Hippocampal formation (tissue), 2 donors: ENCODE results near the gene SLC26A2.

ENCODE experiments used
- DNase-seq, 2 donors: peaks; one replicate each; lab custom pipeline; 2025; lab: John Stamatoyannopoulos, UW

SLC26A2 gene

DNA sequence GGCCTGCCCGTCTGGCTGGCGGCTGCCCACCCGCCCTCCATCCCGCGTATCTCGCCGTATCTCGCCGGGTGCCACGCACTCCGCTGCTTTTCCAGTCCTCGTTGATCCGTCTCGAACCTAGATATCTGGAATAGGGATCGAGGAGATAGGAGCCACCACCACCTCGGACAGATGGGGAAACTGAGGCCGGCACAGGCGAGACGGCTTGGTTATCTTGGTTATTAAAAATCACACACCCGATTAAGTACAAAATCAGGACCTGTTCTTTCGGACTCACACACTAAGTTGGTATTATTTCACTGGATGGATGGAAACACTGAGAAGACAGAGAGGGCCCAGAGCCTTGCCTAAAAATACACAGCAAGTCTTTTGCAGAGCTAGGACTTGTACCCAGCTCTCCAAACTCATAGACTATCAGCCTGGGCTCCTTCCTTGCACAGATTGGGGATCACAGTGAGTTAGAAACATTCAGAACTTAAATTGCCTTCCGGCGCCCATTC, 678 bp downstream of the SLC26A2 start:
- DNase-seq: no peak

DNA sequence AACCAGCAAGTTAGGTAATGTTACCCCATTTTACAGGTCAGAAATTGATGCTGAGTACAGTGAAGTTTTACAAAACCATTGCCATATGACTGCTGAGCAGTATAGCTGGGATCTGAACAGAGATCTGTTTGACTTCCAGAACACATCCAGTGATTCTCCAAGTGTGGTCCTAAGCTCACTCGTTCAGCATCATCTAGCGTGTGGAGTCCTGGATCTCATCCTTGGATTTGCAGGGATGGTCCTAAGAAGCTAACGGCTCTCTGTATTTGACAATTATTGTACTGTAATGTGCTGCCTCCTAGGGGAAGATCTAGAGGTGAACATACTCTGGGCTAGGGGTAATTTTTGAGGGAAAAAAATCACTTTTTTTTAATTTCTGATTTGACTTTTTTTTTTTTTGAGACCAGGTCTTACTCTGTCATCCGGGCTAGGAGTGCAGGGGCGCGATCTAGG, 1.4 kb downstream of the SLC26A2 start:
- DNase-seq: peak in 1 of 2 donors; percentile 40

DNA sequence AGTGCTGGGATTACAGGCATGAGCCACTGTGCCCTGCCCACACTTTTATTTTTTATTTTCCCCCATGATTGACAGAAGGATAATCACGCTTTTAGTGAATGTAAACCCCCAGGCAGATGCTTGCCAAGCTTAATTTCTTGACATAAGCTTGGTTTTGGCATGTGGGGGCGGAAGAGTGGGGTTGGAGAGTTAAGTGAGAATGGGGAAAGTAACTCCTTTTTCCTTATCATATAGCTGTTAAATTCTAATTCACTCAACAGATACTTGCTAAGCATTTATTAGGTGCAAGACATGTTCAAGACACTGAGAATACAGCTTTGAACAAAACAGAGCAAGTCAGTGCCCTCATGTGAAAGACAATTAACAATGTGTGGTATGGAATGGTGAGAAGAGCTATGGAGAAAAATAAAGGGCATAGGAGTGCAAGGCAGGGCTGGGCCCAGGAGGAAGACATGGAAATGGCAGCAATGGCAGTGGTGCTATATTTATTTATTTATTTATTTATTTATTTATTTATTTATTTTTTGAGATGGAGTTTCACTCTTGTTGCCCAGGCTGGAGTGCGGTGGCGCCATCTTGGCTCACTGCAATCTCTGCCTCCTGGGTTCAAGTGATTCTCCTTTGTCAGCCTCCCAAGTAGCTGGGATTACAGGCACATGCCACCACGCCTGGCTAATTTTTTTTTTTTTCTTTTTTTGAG, 2.2 kb downstream of the SLC26A2 start:
- DNase-seq: no peak

DNA sequence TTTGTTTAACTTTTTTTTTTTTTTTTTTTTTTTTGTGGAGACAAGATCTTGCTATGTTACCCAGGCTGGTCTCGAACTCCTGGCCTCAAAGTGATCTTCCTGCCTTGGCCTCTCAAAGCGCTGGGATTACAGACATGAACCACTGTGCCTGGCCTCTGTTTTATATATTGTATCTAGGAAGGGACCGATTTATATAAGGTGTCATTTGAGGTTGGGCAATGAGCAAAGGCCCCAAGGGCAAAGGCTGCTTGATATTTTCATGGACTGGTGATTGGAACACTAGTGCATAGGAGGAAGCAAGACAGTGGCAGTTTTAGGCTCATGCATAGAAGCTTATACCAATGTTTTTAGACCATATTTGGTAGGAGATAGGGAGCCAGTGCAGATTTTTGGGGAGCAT, 3.2 kb downstream of the SLC26A2 start:
- no peak for DNase-seq

DNA sequence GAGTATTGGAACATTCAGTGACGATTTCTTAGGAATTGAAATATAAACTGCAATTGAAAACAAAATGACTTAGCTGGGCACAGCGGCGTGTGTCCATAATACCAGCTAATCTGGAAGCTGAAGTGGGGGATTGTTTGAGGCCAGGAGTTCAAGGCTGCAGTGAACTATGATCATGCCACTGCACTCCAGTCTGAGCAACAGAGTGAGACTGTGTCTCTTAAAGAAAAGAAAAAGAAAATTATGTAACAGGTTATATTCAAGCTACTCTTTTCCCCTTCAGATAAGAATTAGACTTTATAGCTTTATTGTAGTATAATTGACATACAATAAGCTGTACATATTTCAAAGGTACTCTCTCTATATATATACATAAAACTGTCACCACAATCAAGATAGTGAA, 6.4 kb downstream of the SLC26A2 start:
- no peak for DNase-seq

DNA sequence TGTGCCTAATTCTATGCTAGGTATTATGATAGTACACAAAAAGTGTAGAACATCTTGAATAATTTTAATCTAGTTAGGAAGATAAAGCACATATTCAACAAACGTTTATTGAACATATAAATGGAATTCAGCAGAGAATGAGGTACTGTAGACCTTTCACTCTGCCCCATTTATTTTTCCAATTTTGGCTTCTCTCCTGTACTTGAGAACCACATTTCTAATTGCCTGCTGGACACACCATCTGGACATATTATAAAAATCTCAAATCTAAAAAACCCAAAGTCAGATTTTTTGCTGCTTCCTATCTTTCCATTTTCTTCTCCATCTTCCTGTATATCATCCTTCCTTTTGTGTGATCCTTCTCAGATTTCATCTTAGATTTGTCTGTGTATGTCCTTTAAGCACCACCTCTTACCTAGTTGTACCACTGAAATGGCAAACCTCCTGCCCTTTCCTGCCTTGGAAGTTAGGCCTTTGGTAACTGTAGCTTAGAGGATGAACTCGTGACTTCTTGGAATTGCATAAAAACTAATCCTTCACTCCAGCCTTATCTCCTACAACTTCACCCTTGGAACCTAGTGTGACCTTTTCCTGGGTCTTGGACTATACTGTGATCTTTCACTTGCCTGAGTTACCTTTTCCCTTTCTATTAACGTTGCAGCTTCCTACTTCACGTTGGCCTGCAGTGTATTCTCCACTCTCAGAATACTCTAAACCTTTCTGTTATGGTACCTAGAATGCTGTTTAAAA, 8.8 kb downstream of the SLC26A2 start:
- no peak for DNase-seq

DNA sequence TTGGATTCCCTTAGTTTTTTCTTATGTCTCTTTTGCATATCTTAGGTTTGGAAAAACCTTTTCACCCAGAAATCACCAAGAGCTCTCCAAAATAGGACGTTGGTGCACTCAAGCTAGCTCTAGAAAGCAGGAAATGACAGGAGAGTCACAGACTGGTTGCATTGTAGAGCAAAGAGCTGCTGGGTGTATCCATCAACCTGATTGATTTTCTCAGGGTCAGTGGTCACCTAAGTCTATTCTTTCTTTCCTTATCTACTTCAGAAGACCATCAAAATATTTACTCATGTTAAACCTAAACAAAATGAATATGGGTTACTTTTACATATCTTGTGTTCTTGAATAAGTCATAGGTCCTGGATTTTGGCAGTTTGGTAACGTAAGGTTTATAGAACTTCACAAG, 14.9 kb downstream of the SLC26A2 start:
- DNase-seq: no peak

DNA sequence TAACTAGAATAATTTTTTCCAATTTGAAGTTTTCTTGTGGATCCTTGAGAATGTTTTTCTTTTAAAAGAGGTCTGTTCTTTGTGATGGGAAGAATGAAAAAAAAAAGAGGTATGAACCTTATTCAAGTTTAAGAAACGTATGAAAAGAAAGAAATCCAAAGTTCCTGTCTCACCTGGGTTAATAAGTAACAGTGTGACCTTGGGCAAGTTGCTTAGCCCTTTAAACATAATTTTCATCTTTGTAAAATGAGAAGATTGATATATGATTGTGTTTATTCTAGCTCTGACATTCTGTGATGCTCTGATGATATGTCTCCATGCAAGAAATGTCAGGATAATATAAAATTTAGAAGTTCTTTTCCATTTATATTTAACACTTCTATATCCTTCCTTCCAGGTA, 19.3 kb downstream of the SLC26A2 start:
- DNase-seq: no peak

DNA sequence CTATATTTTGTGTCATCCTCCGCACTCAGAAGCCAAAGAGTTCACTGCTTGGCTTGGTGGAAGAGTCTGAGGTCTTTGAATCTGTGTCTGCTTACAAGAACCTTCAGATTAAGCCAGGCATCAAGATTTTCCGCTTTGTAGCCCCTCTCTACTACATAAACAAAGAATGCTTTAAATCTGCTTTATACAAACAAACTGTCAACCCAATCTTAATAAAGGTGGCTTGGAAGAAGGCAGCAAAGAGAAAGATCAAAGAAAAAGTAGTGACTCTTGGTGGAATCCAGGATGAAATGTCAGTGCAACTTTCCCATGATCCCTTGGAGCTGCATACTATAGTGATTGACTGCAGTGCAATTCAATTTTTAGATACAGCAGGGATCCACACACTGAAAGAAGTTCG, 20.6 kb downstream of the SLC26A2 start:
- DNase-seq: no peak

DNA sequence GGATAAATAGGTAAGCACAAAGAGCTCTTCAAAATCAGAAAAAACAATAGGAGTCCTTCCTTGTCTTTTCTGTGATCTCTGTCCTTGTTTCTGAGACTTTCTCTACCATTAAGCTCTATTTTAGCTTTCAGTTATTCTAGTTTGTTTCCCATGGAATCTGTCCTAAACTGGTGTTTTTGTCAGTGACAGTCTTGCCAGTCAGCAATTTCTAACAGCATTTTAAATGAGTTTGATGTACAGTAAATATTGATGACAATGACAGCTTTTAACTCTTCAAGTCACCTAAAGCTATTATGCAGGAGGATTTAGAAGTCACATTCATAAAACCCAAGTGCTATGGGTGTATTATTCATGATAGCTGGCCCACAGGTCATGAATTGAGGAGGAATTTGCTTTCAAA, 21.9 kb downstream of the SLC26A2 start:
- no peak for DNase-seq

DNA sequence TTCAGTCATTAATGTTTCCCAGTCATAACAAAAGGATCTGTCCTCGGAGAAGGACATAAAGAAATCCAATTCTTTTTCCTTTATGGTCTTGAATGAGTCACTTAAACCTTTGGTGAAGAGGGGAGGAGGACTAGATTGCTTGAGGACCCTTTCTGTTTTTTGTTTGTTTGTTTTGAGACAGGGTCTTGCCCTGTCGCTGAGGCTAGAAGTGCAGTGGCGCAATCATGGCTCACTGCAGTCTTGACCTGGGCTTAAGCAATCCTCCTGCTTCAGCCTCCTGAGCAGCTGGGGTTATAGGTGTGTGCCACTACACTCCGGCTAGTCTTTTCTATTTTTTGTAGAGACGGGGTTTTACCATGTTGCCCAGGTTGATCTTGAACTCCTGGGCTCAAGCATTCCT, 27.6 kb downstream of the SLC26A2 start:
- DNase-seq: no peak

DNA sequence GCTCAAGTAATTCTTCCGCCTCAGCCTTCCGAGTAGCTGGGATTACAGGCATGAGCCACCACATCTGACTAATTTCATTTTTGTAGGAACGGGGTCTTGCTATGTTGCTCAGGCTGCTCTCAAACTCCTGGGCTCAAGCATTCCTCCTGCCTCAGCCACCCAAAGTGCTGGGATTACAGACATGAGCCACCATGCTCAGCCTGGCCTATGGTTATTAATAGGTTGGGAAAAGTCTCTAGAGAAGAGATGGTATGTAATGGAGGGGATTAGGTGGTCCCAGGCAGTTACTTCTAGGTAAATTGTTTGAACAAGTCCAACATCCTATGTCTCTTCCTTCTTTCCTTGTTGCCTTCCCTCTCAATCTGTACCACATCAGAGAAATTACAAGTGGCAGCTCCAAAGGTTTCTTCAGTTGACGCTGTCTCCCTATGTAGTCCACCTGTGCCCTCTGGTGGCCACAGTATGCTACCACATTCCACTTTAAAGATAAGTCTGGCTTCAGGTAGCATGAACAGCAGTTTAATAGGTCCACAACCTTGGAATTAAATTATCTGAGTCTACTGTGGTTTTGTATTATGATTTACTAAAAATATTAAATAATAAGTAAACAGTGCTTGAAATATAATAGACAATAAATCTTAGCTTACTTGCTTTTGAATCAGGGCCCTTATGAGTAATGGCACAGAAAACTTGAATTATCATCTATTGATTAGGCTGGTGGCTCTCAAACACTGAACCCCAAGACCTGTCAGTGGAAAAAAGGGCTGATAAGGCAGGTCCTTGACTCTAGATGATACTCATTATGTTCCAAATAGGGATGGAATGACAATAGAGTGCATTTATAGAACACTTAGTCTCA, 30.2 kb downstream of the SLC26A2 start:
- DNase-seq: peak; percentile 43 to 74

DNA sequence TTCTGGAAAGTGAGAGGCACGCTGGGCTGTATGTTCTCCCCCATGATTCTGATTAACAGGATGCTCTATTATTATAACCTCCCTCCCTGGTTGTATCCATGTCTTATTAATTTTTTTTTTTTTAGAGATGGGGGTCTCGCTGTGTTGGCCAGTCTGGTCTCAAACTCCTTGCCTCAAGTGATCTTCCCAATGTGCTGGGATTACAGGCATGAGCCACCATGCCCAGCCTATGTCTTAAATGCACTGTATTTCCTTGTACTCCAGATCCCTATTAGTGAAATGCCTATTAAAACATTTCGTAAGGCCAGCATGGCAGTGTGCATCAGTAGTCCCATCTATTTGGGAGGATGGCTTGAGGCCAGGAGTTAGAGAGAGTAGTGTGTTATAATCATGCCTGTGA, 32.9 kb downstream of the SLC26A2 start:
- no peak for DNase-seq

DNA sequence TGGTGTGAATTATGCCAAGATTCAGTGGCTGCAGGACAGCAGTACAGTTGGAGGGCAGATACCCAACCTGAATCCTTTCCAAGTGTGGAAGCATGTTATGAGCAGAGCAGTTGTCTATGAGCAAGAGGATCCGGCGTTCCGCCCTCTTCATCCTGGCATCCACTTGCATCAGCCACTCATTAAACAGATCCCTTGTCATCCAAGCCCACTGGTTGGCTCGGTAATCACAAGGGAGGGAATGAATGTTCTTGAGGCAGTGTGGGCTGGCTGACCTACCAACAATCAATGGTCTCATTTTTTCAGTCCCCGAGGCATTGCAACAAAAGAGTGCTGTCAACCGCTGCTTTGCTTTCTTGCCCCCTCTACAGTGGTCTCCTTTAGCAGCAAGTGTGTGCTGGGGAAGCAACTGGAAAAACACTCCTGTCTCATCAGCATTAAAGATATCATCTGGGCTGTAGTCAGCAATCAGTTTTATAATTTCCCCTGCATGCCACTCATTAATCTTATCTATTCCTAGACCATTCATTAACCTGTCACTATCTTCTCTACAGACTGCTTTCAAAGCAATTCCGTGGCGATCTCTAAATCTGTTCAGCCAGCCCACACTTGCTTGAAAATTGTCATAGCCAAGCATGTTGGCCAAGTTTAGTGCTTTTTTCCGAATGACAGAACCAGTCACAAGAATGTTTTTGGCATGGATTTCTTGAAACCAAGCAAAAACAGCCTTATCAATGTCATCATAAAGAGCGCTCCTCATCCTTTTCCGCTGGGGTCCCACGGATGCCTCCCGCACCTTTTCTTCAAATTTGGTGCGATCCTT, 35.0 kb downstream of the SLC26A2 start:
- DNase-seq: peak; percentile 54 to 63

DNA sequence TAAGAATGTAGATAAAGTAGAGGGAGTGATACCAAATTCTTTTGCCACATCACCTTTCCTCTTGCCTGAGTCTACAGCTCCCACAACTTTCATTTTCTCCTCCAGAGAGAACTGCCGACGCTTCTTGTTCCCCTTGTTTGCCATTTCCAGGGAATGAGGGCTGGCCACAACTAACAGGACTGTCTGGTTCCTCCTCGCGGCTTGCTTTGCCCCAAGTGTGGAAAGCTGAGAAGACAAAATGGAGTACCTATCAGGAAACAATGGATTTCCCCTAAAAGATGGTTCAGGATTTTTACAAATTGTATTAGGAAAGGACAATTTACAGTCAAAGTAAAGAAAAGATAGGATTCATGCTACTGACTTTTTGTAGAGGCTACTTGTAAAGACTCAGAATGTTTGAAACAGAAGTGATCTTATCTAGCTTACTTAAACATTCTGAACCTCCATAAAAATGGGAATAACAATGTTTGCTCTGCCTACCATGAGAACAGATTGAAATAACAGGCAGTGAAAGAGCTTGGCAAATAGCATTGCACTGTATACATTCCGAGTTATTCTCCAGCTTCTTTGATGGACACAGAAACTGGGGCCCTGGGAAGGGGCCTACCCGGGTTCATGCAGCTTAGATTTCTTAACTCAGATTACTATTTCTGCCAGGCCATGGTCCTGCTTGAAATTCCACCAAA, 35.8 kb downstream of the SLC26A2 start:
- no peak for DNase-seq

DNA sequence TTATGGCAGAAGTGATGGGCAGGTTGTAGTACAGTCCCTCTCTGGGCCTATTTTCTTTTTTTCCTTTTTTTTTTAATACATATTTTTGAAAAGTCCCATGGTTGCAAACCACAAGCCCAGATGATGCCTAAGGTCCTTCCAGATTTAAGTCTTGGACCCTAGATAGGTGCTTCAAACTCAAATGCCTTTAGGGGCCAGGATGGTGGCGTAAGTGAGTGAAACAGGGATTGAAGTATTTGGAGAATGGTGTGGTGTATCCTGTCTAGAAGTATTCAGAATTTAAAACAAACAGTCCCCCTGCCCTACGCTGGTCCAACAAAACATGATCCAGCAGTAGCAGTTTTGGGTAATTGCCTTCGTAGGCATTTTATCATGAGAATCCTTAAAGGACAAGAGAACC, 37.7 kb downstream of the SLC26A2 start:
- no peak for DNase-seq

DNA sequence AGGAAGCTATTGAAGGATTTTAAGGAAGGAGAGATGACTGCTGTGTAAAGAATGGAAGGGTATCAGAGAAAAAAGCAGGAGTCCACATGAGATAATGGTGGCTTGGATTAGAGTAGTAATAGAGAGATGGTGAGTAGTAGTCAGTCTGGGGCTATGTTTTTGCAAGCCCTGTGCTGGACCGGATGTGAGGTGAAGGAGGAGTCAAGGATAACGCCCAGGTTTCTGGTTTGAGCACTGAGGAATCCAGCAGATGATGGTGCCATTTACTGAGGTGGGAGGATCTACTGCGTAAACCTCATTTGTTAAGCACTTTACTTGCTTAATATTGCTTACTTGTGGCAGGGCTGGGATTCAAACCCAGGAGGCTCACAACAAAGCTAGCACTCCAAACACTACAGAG, 38.8 kb downstream of the SLC26A2 start:
- DNase-seq: no peak

DNA sequence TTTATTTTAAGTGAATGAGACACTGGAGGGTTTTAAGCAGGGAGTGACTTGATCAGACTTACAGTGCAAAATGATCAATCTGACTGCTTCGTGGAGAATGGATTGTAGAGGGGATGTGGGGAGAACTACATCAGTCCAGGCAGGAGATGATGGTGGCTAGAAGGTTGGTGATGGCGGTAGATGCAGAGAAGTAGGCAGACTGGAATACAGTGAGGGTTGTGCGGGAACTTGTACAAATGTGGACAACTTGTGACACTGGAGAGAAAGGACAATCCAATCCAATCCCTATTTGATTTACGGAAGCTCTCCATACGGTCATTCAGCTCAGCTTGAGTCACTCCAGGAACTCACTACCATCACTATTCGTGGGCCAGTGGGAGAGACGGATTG, 39.3 kb downstream of the SLC26A2 start:
- DNase-seq: peak in 1 of 2 donors; percentile 68

DNA sequence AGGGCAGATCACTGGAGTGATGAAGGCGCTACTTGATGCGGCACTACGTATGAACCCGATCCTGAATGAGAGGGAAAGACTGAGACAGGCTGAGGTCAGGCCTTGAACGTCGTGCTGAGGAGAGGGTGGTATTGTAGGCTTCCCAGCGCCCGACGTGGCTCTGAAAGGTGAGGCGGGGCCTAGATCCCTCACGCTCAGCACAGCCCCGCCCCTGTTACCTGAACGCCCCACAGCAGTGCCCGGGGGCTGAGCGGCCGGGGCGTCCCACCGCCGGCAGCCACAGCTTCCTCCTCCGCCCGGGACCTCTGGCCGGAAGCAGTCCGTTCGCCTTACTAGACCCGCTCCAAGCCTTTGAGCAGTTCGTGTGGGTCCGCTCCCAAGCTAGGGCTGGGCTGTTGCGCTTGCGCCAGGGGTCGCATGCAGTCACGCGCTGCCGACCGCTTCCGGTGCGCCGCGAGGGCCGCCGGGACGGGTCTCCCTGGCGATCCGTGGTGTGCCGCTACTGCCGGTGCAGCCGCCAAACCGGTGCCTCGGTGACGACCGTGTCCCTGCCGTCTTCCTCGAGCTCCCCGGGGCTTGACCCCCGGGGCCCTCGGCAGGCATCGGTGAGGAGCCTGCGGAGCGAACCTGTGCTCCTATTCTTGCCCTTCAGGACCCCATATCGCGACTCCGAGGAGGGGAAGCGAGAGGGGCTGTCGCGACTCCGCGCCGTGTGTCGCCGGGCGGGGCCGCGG, 39.9 kb downstream of the SLC26A2 start, which contains the start of the genes HMGXB3 and TIGD6:
Gene HMGXB3 (plus strand): TSS at position 484 of the 734 bp plus-strand sequence. CDS start 4,114 bp downstream, outside the sequence.
Gene TIGD6 (minus strand): TSS at position 399 of the 734 bp plus-strand sequence. CDS start 4,306 bp downstream, outside the sequence.
- peak; percentile 84 to 92 for DNase-seq
